T-helper 2 cell treated with Interferon-gamma antibody and Interleukin-4, amounts not matched to agents 5 μg/mL and 100 μg/mL, for 36 hours (primary cell): ENCODE measurements around the gene SPATA31E1.

ENCODE experiments used
- DNase-seq: peaks from one replicate; pipeline ENCODE4 v3.0.0; 2021; ENCODE audit warnings: low spot score
- H3K27ac Mint-ChIP-seq: one replicate; pipeline ENCODE4 v1.8.0; 2021; ENCODE audit warnings: mild to moderate bottlenecking, mixed read lengths
- H3K27me3 Mint-ChIP-seq: one replicate; pipeline ENCODE4 v1.8.0; 2021; ENCODE audit warnings: low read depth, mixed read lengths
- H3K36me3 Mint-ChIP-seq: one replicate; pipeline ENCODE4 v1.8.0; 2021; ENCODE audit warnings: low read depth, mixed read lengths
- H3K4me1 Mint-ChIP-seq: one replicate; pipeline ENCODE4 v1.8.0; 2021; ENCODE audit warnings: low read depth, mixed read lengths
- H3K4me3 Mint-ChIP-seq: one replicate; pipeline ENCODE4 v1.8.0; 2022; ENCODE audit warnings: mild to moderate bottlenecking, moderate library complexity, mixed read lengths
- H3K9me3 Mint-ChIP-seq: one replicate; pipeline ENCODE4 v1.8.0; 2021; ENCODE audit warnings: mixed read lengths

SPATA31E1 gene

DNA sequence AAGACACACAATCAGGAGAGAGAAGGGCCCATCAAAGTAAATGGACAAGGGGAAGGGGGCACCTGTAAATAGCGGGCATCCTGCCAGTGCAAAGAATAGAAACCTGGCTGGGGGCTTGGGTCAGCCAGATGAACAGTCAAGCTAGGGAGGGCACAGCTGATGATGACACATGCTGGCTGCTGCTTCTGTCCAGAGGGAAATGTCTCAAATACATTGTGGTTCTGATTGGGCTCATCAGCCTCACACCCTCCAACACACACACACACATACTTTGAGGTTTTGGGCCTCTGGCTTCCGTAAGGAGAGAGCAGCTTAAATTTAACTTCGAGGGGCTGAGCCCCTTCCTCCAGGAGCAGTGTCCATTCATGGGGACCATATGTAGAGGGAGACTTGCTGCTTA, 27.6 kb upstream of the SPATA31E1 start:
- Mint-ChIP-seq H3K27me3 (peaks cover 9% of the 10 kb centered on the region), H3K36me3 (no peaks in the 10 kb centered on the region), H3K4me1 (no peaks in the 10 kb centered on the region), H3K27ac (no peak overlapping the region), H3K9me3 (no peaks in the 10 kb centered on the region), H3K4me3 (no peak overlapping the region)
- DNase-seq = no peak

DNA sequence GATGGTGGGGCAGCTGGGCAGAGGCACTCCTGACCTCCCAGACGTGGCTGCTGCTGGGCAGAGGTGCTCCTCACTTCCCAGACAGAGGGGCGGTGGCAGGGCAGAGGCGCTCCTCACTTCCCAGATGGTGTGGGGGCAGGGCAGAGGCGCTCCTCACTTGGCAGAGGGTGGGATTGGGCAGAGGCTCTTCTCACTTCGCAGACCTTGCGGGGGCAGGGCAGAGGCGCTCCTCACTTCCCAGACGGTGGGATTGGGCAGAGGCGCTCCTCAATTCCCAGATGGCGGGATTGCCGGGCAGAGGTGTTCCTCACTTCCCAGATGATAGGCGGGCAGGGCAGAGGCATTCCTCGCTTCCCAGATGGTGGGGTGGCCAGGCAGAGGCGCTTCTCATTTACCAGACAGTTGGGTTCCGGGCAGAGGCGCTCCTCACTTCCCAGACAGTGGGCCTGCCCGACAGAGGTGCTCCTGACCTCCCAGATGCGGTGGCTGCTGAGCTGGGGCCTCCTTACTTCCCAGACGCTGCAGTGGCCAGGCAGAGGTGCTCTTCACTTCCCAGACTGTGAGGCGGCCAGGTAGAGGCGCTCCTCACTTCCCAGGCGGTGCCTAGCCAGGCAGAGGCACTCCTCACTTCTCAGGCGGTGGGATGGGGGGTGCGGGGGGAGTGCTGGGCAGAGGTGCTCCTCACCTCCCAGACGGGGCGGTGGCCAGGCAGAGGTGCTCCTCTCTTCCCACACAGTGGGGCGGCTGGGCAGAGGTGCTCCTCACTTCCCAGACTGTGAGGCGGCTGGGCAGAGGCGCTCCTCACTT, 25.3 kb upstream of the SPATA31E1 start:
- Mint-ChIP-seq H3K27me3 (peaks cover 15% of the 10 kb centered on the region), H3K36me3 (no peaks in the 10 kb centered on the region), H3K27ac (no peak overlapping the region), H3K4me1 (no peaks in the 10 kb centered on the region), H3K4me3 (no peak overlapping the region), H3K9me3 (peaks cover 7% of the 10 kb centered on the region)
- DNase-seq = no peak

DNA sequence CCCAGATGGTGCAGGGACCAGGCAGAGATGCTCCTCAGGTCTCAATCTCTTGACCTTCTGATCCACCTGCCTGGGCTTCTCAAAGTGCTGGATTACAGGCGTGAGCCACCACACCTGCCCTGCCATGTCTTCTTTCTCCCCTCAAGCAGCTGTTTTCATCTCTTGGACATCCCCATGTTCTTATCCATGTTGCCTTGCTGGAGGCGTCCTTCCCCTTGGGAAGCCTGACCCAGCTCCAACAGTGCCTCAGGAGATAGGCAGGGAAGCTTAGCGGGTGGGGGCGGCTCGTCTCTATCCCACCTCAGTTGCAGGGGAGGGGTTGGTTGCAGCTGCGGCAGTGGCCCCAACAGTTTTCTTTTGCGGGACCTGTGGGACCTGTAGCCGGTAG, 24.7 kb upstream of the SPATA31E1 start:
- no peak for DNase-seq
- Mint-ChIP-seq H3K9me3 (peaks cover 7% of the 10 kb centered on the region), H3K27me3 (peaks cover 16% of the 10 kb centered on the region), H3K36me3 (no peaks in the 10 kb centered on the region), H3K4me1 (no peaks in the 10 kb centered on the region), H3K27ac (no peak overlapping the region), H3K4me3 (no peak overlapping the region)

DNA sequence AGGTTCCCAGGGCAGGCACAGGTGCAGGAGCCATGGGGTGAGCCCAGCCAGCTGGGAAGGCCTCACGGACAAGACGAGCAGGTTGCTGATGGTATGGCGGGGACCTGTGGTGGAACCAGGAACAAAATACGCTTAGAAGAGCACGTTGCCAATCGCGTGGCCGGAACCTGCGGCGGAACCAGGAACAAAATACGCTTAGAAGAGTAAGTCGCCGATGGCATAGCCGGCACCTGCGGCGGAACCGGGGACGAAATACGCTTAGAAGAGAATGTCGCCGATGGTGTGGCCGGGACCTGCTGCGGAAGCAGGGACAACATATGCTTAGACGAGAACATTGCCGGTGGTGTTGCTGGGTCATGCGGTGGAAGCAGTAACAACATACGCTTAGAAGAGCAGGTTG, 23.5 kb upstream of the SPATA31E1 start:
- H3K4me1 Mint-ChIP-seq = no peaks in the 10 kb centered on the region
- DNase-seq = no peak
- peaks cover 7% of the 10 kb centered on the region for H3K9me3 Mint-ChIP-seq
- H3K27ac Mint-ChIP-seq = no peak overlapping the region
- H3K36me3 Mint-ChIP-seq = no peaks in the 10 kb centered on the region
- H3K27me3 Mint-ChIP-seq = peaks cover 12% of the 10 kb centered on the region
- no peak overlapping the region for H3K4me3 Mint-ChIP-seq

DNA sequence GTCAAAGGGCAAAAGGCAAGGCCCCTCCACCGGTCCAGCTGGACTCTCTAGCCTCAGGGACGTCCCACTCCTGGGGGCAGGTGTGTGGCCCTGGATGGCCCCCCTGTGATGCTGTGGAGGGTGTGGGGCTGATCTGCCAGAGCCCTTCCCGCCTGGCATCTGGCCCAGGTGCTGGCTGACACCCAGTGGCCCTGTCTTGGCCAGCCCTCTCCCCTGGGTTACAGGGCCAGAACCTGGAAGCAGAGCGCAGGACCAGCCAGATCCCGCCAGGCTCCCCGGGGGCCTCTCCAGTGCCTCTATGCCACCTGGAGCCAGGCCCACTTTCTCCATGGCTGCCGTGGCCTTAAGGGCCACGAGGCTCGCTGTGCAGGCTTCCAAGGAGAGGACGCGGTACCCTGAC, 22.9 kb upstream of the SPATA31E1 start:
- Mint-ChIP-seq H3K27me3 (peaks cover 14% of the 10 kb centered on the region), H3K9me3 (peaks cover 7% of the 10 kb centered on the region), H3K36me3 (no peaks in the 10 kb centered on the region), H3K27ac (no peak overlapping the region), H3K4me3 (no peak overlapping the region), H3K4me1 (no peaks in the 10 kb centered on the region)
- no peak for DNase-seq

DNA sequence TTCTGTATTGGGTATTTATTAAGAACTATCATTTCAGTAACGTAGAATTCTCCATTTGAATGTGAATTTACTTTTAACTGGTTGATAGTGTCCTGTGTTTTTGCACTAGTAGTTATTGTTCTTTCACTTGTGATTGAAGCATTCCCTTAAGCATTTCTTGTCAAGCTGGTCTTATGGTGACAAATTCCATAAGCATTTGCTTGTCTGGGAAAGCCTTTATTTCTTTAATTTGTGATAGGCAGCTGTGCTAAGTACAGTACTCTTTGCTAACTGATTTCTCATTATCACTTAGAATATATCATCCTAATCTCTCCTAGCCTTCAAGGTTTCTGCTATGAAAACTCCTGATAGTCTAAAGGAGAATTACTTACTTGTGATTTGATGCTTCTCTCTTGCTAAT, 21.3 kb upstream of the SPATA31E1 start:
- Mint-ChIP-seq H3K9me3 (peaks cover 7% of the 10 kb centered on the region), H3K4me3 (no peak overlapping the region), H3K27me3 (peaks cover 12% of the 10 kb centered on the region), H3K27ac (no peak overlapping the region), H3K36me3 (no peaks in the 10 kb centered on the region), H3K4me1 (no peaks in the 10 kb centered on the region)
- DNase-seq = no peak

DNA sequence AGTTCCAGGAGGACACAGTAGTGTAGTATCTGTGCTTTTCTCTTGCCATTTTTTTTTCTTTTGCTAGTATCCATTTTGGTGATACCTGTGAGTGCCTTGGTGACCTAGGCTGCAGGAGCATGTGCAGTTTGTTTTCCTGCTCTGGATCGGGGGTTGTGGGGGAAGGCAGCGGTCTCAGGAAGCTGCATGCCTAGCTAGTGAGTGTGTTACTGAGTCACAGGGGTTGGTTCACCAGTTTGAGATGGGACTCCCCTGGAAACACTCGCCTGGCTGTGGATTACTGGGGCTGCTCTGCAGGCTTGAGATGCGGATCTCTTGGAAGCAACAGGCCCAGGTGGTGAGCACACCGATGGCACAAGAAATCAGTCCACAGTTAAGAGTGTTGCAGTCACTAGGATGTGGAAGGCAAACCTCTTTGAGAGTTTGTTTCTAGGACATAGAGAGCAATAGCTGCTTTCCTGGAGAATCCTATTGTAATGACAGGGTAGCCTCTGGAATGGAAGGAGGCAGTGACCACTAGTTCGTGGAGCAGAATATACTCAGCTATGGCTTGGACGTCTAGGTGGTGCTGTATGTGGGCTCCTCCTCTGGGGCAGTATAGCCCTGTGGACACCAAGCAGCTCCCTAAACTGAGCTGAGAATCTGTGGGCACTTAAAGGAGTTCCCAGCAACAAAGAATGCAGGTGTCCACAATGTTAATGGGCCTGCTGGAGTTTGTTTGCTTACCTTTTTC, 20.0 kb upstream of the SPATA31E1 start:
- Mint-ChIP-seq H3K27ac (no peak overlapping the region), H3K9me3 (peaks cover 7% of the 10 kb centered on the region), H3K27me3 (peaks cover 12% of the 10 kb centered on the region)

DNA sequence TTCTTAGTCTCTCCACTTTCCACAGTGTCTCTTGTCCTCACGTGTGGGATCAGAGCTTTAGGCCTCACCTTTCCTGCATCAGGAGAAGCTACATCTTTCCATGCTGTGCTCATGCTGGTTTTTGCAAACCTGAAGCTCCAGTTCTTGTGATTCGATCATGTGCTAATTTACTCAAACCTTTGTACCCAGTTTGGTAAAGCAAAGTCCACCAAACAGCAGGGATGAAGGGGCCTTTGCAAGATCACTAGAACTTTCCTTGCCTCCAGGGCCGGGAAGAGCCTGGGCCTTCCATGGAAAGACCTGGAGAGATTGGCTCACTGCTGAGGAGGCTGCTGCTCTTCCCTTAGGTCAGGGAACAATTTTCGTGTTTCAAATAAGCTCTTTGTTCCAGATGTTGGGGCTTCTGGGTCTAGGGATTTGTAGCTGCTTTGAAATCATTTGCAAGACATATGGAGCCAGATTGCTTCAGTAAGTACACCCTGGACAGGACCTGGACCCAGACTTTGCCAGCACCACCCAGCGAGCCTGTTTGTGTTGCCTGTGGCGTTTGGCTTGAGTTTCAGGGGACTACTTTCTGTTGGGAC, 18.7 kb upstream of the SPATA31E1 start:
- no peak for DNase-seq
- Mint-ChIP-seq H3K36me3 (no peaks in the 10 kb centered on the region), H3K27me3 (peaks cover 12% of the 10 kb centered on the region), H3K4me3 (no peak overlapping the region), H3K4me1 (no peaks in the 10 kb centered on the region), H3K9me3 (peaks cover 7% of the 10 kb centered on the region), H3K27ac (no peak overlapping the region)

More for the DNA sequence above, 20.0 kb upstream of the SPATA31E1 start:
- Mint-ChIP-seq H3K4me3 (no peak overlapping the region), H3K4me1 (no peaks in the 10 kb centered on the region), H3K36me3 (no peaks in the 10 kb centered on the region)
- DNase-seq = no peak

DNA sequence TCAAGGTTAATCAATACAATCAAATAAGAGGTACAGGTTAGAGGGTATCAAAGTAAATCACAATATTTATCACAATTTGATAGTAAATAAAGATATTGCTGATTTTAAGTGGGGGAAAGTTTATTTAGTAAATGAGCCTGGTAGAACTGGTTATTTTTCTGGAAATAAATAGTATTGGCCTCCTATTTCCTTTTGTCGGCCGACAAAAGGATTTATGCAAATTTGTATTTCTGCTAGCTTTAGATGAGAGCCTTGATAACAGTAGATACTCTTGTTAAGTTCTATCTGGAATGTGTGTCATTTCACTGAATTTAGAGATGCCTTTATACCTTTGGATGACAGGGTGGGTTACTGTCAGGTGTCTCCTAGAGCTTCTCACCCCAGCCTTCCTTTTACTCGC, 17.8 kb upstream of the SPATA31E1 start:
- Mint-ChIP-seq H3K9me3 (peaks cover 10% of the 10 kb centered on the region), H3K4me3 (no peak overlapping the region), H3K27me3 (peaks cover 12% of the 10 kb centered on the region), H3K27ac (no peak overlapping the region), H3K4me1 (no peaks in the 10 kb centered on the region), H3K36me3 (no peaks in the 10 kb centered on the region)
- no peak for DNase-seq

DNA sequence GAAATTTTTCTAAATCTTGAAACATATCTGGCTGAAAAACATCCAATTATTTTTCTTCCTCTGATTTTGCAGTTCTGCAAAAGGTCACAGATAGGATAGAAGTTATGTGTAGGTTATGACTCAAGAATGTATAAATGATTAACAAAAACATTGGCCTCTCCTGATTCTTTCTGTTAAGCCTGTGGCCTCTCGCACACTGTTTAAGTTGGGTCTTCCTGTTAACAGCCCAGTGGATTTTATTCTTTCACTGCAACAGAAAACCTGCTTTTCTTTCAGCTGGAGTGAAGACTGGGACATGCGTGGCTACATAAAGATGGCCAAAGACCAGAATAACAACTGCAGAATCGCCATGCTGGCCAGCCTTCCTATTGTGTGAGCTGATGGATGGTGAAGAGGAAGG, 17.1 kb upstream of the SPATA31E1 start:
- H3K36me3 Mint-ChIP-seq = no peaks in the 10 kb centered on the region
- H3K9me3 Mint-ChIP-seq = peaks cover 6% of the 10 kb centered on the region
- no peak for DNase-seq
- H3K27ac Mint-ChIP-seq = no peak overlapping the region
- H3K27me3 Mint-ChIP-seq = peaks cover 11% of the 10 kb centered on the region
- H3K4me3 Mint-ChIP-seq = no peak overlapping the region
- H3K4me1 Mint-ChIP-seq = no peaks in the 10 kb centered on the region

DNA sequence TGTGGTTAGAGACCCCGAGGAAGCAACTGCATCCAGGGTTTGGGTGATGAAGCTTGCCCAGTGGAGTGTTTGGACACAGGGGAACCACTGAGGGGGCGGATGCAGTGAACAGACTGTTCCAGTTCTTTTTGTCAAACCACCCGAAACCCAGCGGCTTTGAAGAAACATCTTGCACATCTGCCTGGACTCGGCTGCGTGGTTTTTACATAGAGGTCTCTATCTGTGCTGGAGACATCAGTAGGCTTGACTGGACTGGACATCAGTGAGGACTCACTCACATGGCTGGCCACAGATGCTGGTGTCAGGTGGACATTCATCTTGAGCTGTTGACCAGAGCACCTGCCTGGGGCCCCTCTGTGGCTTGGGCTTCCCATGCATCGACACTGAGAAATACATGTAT, 15.3 kb upstream of the SPATA31E1 start:
- H3K27ac Mint-ChIP-seq = no peak overlapping the region
- H3K4me3 Mint-ChIP-seq = no peak overlapping the region
- H3K4me1 Mint-ChIP-seq = no peaks in the 10 kb centered on the region
- peaks cover 4% of the 10 kb centered on the region for H3K9me3 Mint-ChIP-seq
- DNase-seq = no peak
- H3K36me3 Mint-ChIP-seq = no peaks in the 10 kb centered on the region
- H3K27me3 Mint-ChIP-seq = peaks cover 3% of the 10 kb centered on the region

DNA sequence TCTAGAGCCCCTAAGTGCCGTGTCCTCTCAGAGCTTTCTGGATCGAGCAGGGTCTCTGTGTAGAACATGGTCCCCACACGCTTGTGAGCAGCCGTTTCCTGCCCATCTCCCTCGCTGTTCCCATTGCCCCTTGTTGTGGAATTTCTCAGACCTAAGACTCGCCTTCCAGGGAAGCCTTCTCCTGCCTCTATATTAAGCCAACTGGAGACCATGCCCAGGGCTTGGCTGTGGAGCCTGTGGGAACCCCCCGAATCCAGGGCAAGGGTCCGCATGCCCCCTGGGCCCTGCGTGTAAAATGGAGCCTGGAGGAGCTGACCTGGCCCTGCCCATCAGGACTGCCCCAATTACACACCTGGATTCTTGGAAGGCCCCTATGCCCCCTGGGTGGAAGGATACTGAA, 14.5 kb upstream of the SPATA31E1 start:
- H3K4me3 Mint-ChIP-seq = no peak overlapping the region
- H3K27me3 Mint-ChIP-seq = peaks cover 2% of the 10 kb centered on the region
- H3K36me3 Mint-ChIP-seq = no peaks in the 10 kb centered on the region
- no peak for DNase-seq
- H3K27ac Mint-ChIP-seq = no peak overlapping the region
- H3K4me1 Mint-ChIP-seq = no peaks in the 10 kb centered on the region
- peaks cover 4% of the 10 kb centered on the region for H3K9me3 Mint-ChIP-seq

DNA sequence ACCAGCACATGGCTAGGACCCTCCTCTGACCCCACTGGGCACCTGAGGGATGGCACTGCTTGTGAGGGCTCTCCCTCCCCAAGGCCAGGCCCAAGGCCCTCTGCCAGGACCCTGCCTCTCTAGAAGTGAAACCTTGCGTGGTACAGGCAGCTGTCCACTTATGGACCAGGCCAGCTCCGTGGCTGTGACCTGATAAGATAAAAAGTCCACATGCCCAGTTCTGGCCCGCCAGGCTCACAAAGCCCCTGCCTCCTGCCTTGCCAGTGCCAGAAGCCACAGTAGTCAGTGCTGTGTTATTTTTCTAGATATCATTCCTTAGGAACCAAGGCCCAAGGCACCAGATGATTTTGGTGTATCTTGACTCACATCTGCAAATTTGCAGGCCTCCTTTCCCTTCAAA, 14.0 kb upstream of the SPATA31E1 start:
- no peak overlapping the region for H3K27ac Mint-ChIP-seq
- no peak for DNase-seq
- no peak overlapping the region for H3K4me3 Mint-ChIP-seq

DNA sequence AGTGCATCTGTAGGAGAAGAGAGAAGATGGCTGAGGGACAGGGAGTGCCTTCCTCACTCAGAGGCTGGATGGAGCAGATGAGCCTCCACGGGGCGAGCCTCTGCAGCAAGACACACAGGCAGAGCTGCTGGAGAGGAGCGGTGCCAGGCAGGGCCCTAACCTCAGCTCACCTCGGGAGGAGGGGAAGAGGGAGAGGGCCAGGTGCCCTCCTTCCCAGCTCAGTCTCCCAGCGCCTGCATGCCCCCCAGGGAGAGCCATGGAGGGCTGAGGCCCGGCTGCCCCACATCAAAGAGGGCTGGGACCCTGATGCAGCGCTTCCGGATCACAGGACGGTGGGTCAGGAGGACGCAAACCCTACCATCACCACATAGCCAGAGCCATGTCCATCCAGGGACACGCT, 13.6 kb upstream of the SPATA31E1 start:
- DNase-seq = no peak
- no peaks in the 10 kb centered on the region for H3K4me1 Mint-ChIP-seq
- peaks cover 2% of the 10 kb centered on the region for H3K27me3 Mint-ChIP-seq
- peaks cover 4% of the 10 kb centered on the region for H3K9me3 Mint-ChIP-seq
- H3K4me3 Mint-ChIP-seq = no peak overlapping the region
- no peak overlapping the region for H3K27ac Mint-ChIP-seq
- H3K36me3 Mint-ChIP-seq = no peaks in the 10 kb centered on the region

More for the DNA sequence above, 14.0 kb upstream of the SPATA31E1 start:
- Mint-ChIP-seq H3K9me3 (peaks cover 4% of the 10 kb centered on the region), H3K36me3 (no peaks in the 10 kb centered on the region), H3K4me1 (no peaks in the 10 kb centered on the region), H3K27me3 (peaks cover 2% of the 10 kb centered on the region)
